Activated CD4-positive, alpha-beta T cell treated with anti-CD3 and anti-CD28 coated beads for 4 hours (primary cell): Measurements from ENCODE around the gene ATP2C2.
"Not testable (repeated sequence)": the region's sequence is repeated elsewhere in the genome, so short reads cannot be mapped to it uniquely, and the experiment has no call there.

Experiments
- DNase-seq, 2 donors: peaks; one replicate each; pipeline ENCODE4 v3.0.0-alpha.2; 2020

The ATP2C2 gene

GRCh38 chr16:84369105-84369504 is 767 bp downstream of the ATP2C2 start:
- no peak for DNase-seq

GRCh38 chr16:84369938-84370627 is 1.7 kb downstream of the ATP2C2 start:
- DNase-seq = no peak

GRCh38 chr16:84370723-84371552 is 2.6 kb downstream of the ATP2C2 start:
- DNase-seq = no peak

GRCh38 chr16:84371553-84371865 is 3.2 kb downstream of the ATP2C2 start:
- DNase-seq = no peak

GRCh38 chr16:84373907-84374489 is 5.7 kb downstream of the ATP2C2 start:
- no peak for DNase-seq

GRCh38 chr16:84378099-84378498 is 9.8 kb downstream of the ATP2C2 start:
- DNase-seq = no peak

- DNase-seq = no peak
Measured at GRCh38 chr16:84378567-84378966, 10.2 kb downstream of the ATP2C2 start.

GRCh38 chr16:84379008-84379708 is 10.8 kb downstream of the ATP2C2 start:
- DNase-seq = no peak

GRCh38 chr16:84379709-84380362 is 11.5 kb downstream of the ATP2C2 start:
- no peak for DNase-seq

- no peak for DNase-seq
Measured at GRCh38 chr16:84380405-84380804, 12.1 kb downstream of the ATP2C2 start.

GRCh38 chr16:84382396-84382795 is 14.1 kb downstream of the ATP2C2 start:
- no peak for DNase-seq

GRCh38 chr16:84383106-84383505 is 14.8 kb downstream of the ATP2C2 start:
- DNase-seq = no peak

GRCh38 chr16:84386047-84386446 is 17.7 kb downstream of the ATP2C2 start:
- DNase-seq = no peak

GRCh38 chr16:84387021-84387420 is 18.7 kb downstream of the ATP2C2 start:
- no peak for DNase-seq

GRCh38 chr16:84390131-84390785 is 21.9 kb downstream of the ATP2C2 start:
- DNase-seq = no peak

GRCh38 chr16:84391151-84392030 is 23.1 kb downstream of the ATP2C2 start:
- DNase-seq = no peak

GRCh38 chr16:84392031-84392360 is 23.7 kb downstream of the ATP2C2 start:
- no peak for DNase-seq

- DNase-seq = not testable (repeated sequence)
Measured at GRCh38 chr16:84396082-84396481, 27.7 kb downstream of the ATP2C2 start.

- DNase-seq = no peak
Measured at GRCh38 chr16:84396537-84397008, 28.2 kb downstream of the ATP2C2 start.

GRCh38 chr16:84397090-84397489 is 28.8 kb downstream of the ATP2C2 start:
- DNase-seq = no peak

- no peak for DNase-seq
Measured at GRCh38 chr16:84398701-84399100, 30.4 kb downstream of the ATP2C2 start.
